OCI-LY1 (cell line): Measurements from ENCODE around the gene IL1RAPL2.

Experiments used
- H2AFZ ChIP-seq: fragments of 200-600 bp; sonication (generic), shearing (Covaris generic); 2 replicates; pipeline ENCODE4 v1.6.0; 2014; ENCODE audit warnings: antibody characterized with exemption, mild to moderate bottlenecking, low read length
- H3F3A ChIP-seq: fragments of 200-600 bp; sonication (generic), shearing (Covaris generic); 2 replicates; pipeline ENCODE4 v1.6.0; 2014; ENCODE audit warnings: mild to moderate bottlenecking, antibody characterized with exemption, low read length, moderate library complexity; ENCODE audit not compliant: insufficient read depth
- H3K27ac ChIP-seq: fragments of 200-600 bp; sonication (generic); 2 replicates; pipeline ENCODE4 v1.5.1; 2014; ENCODE audit warnings: low read length, mixed run types, mild to moderate bottlenecking, low read depth; ENCODE audit not compliant: poor library complexity, severe bottlenecking
- H3K27me3 ChIP-seq: fragments of 200-600 bp; sonication (generic); 2 replicates; pipeline ENCODE4 v1.6.0; 2014; ENCODE audit warnings: antibody characterized with exemption, mild to moderate bottlenecking, low read length, moderate library complexity; ENCODE audit not compliant: insufficient read depth
- H3K36me3 ChIP-seq: fragments of 200-600 bp; sonication (generic); 2 replicates; pipeline ENCODE4 v1.6.1; 2014; ENCODE audit warnings: mild to moderate bottlenecking, antibody characterized with exemption, low read length, moderate library complexity, mixed read lengths; ENCODE audit not compliant: insufficient read depth
- H3K4me1 ChIP-seq: fragments of 200-600 bp; sonication (generic); 2 replicates; pipeline ENCODE4 v1.5.1; 2014; ENCODE audit warnings: mild to moderate bottlenecking, low read length, moderate library complexity; ENCODE audit not compliant: insufficient read depth, severe bottlenecking
- H3K4me2 ChIP-seq: fragments of 200-600 bp; sonication (generic), shearing (Covaris generic); 2 replicates; pipeline ENCODE4 v1.6.1; 2014; ENCODE audit warnings: low read length
- H3K4me3 ChIP-seq: fragments of 200-600 bp; sonication (generic); 2 replicates; pipeline ENCODE4 v1.5.1; 2014; ENCODE audit warnings: low read length, low read depth, mild to moderate bottlenecking, mixed read lengths; ENCODE audit not compliant: poor library complexity, severe bottlenecking
- H3K79me2 ChIP-seq: fragments of 200-600 bp; shearing (Covaris generic); 2 replicates; pipeline ENCODE4 v1.6.1; 2016; ENCODE audit warnings: mixed run types, low read length, mixed read lengths; ENCODE audit not compliant: insufficient read depth
- H3K9ac ChIP-seq: fragments of 200-600 bp; sonication (generic), shearing (Covaris generic); 2 replicates; pipeline ENCODE4 v1.6.1; 2014; ENCODE audit warnings: mild to moderate bottlenecking, low read length, mixed read lengths
- H3K9me2 ChIP-seq: fragments of 200-600 bp; sonication (generic), shearing (Covaris generic); 2 replicates; pipeline ENCODE4 v1.6.1; 2014; ENCODE audit warnings: low read depth, mild to moderate bottlenecking, low read length, mixed read lengths
- H3K9me3 ChIP-seq: fragments of 200-600 bp; shearing (Covaris generic); 2 replicates; pipeline ENCODE4 v1.6.1; 2014; ENCODE audit warnings: low read length, mixed read lengths
- H4K20me1 ChIP-seq: fragments of 200-600 bp; sonication (generic), shearing (Covaris generic); 2 replicates; pipeline ENCODE4 v1.6.0; 2016; ENCODE audit warnings: mild to moderate bottlenecking, low read length; ENCODE audit not compliant: insufficient read depth
- EZH2 ChIP-seq: fragments of 200-600 bp; sonication (generic), shearing (Covaris generic); IDR thresholded peaks from 2 replicates; pipeline ENCODE4 v1.8.0; 2017; ENCODE audit warnings: borderline replicate concordance, mixed run types, mild to moderate bottlenecking, antibody characterized with exemption, low read length, moderate library complexity, mixed read lengths
- TF ChIP-seq, protein P1 (sequence below): fragments of 200-600 bp; sonication (generic), shearing (Covaris generic); IDR thresholded peaks from 2 replicates; pipeline ENCODE4 v1.5.1; 2017; ENCODE audit warnings: mild to moderate bottlenecking, antibody characterized with exemption, low read length, moderate library complexity, mixed read lengths

The IL1RAPL2 gene

DNA sequence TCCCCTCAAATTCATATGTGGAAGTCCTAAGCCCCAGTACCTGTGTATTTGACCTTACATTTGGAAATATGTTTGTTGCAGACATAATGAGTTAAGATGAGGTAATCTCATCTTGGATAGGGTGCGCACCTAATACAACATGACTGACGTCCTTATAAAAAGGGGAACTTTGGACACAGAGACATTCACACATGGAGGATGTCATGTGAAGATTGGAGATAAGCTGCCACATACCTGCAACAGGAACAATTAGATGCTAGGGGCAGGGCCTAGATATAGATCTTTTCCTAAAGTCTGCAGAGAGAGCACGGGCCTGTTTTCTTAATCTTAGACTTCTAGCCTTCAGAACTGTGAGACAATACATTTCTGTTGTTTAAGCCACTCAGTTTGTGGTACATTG lies 162.5 kb downstream of the IL1RAPL2 start:
- Histone ChIP-seq H3K27me3 (no peaks in the 10 kb centered on the region), H3K4me3 (no peak overlapping the region), H3K79me2 (no peaks in the 10 kb centered on the region), H3K4me2 (no peak overlapping the region), H2AFZ (no peak overlapping the region), H3F3A (no peaks in the 10 kb centered on the region), H3K9me3 (no peaks in the 10 kb centered on the region), H3K4me1 (no peaks in the 10 kb centered on the region), H3K36me3 (no peaks in the 10 kb centered on the region), H3K9me2 (no peaks in the 10 kb centered on the region), H3K27ac (no peak overlapping the region), H3K9ac (no peak overlapping the region), H4K20me1 (no peaks in the 10 kb centered on the region)
- no peak for TF ChIP-seq EZH2
- TF ChIP-seq, protein P1, sequence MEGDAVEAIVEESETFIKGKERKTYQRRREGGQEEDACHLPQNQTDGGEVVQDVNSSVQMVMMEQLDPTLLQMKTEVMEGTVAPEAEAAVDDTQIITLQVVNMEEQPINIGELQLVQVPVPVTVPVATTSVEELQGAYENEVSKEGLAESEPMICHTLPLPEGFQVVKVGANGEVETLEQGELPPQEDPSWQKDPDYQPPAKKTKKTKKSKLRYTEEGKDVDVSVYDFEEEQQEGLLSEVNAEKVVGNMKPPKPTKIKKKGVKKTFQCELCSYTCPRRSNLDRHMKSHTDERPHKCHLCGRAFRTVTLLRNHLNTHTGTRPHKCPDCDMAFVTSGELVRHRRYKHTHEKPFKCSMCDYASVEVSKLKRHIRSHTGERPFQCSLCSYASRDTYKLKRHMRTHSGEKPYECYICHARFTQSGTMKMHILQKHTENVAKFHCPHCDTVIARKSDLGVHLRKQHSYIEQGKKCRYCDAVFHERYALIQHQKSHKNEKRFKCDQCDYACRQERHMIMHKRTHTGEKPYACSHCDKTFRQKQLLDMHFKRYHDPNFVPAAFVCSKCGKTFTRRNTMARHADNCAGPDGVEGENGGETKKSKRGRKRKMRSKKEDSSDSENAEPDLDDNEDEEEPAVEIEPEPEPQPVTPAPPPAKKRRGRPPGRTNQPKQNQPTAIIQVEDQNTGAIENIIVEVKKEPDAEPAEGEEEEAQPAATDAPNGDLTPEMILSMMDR, result no peak

GRCh38 chrX:104742355-104742754 lies 176.4 kb downstream of the IL1RAPL2 start:
- no peaks in the 10 kb centered on the region for H4K20me1 ChIP-seq
- no peak overlapping the region for H3K4me2 ChIP-seq
- H3K36me3 ChIP-seq, result no peaks in the 10 kb centered on the region
- TF ChIP-seq, protein P1, result no peak
- TF ChIP-seq EZH2, result no peak
- H3K27me3 ChIP-seq, result no peaks in the 10 kb centered on the region
- H3K79me2 ChIP-seq, result no peaks in the 10 kb centered on the region
- H3K4me3 ChIP-seq, result no peak overlapping the region
- no peaks in the 10 kb centered on the region for H3F3A ChIP-seq
- no peaks in the 10 kb centered on the region for H3K9me2 ChIP-seq
- H3K4me1 ChIP-seq, result no peaks in the 10 kb centered on the region
- no peak overlapping the region for H3K27ac ChIP-seq
- no peaks in the 10 kb centered on the region for H3K9me3 ChIP-seq
- no peak overlapping the region for H2AFZ ChIP-seq
- H3K9ac ChIP-seq, result no peak overlapping the region

GRCh38 chrX:104745152-104745551 lies 179.2 kb downstream of the IL1RAPL2 start:
- TF ChIP-seq, protein P1, result no peak
- no peak for TF ChIP-seq EZH2
- H3K36me3 ChIP-seq, result no peaks in the 10 kb centered on the region
- no peaks in the 10 kb centered on the region for H3K79me2 ChIP-seq
- H3K4me2 ChIP-seq, result no peak overlapping the region
- no peaks in the 10 kb centered on the region for H3F3A ChIP-seq
- no peak overlapping the region for H2AFZ ChIP-seq
- no peaks in the 10 kb centered on the region for H3K4me1 ChIP-seq
- no peaks in the 10 kb centered on the region for H3K9me2 ChIP-seq
- no peak overlapping the region for H3K27ac ChIP-seq
- H3K9ac ChIP-seq, result no peak overlapping the region
- no peaks in the 10 kb centered on the region for H3K27me3 ChIP-seq
- H4K20me1 ChIP-seq, result no peaks in the 10 kb centered on the region
- H3K9me3 ChIP-seq, result no peaks in the 10 kb centered on the region
- no peak overlapping the region for H3K4me3 ChIP-seq
